Astrocyte (in vitro differentiated cells and primary cell): ENCODE results near the gene PPP2R5D.

ENCODE experiments used
- EZH2 ChIP-seq: IDR thresholded peaks from 2 replicates; pipeline ENCODE4 v1.6.1; 2012; ENCODE audit warnings: mild to moderate bottlenecking, low read length, inconsistent platforms; ENCODE audit not compliant: insufficient read depth
- TF ChIP-seq, protein P1 (sequence below): IDR thresholded peaks from 2 replicates; pipeline ENCODE4 v1.5.1; 2011; ENCODE audit warnings: low read depth, mild to moderate bottlenecking, inconsistent platforms, low read length, moderate library complexity; ENCODE audit not compliant: insufficient read depth

GRCh38 chr6:42973926-42974325 is 10.4 kb upstream of the PPP2R5D start:
- no peak for TF ChIP-seq EZH2
- TF ChIP-seq, protein P1, sequence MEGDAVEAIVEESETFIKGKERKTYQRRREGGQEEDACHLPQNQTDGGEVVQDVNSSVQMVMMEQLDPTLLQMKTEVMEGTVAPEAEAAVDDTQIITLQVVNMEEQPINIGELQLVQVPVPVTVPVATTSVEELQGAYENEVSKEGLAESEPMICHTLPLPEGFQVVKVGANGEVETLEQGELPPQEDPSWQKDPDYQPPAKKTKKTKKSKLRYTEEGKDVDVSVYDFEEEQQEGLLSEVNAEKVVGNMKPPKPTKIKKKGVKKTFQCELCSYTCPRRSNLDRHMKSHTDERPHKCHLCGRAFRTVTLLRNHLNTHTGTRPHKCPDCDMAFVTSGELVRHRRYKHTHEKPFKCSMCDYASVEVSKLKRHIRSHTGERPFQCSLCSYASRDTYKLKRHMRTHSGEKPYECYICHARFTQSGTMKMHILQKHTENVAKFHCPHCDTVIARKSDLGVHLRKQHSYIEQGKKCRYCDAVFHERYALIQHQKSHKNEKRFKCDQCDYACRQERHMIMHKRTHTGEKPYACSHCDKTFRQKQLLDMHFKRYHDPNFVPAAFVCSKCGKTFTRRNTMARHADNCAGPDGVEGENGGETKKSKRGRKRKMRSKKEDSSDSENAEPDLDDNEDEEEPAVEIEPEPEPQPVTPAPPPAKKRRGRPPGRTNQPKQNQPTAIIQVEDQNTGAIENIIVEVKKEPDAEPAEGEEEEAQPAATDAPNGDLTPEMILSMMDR: no peak
